Measurements from ENCODE around the gene ATL2. TPM values are rescaled to one million over a fixed set of nuclear protein-coding genes. Genes with fewer than 3 reads are reported as not detected.

ATL2 gene
- total RNA-seq, 1 experiment from 2014 or later = 66.7 TPM

DNA sequence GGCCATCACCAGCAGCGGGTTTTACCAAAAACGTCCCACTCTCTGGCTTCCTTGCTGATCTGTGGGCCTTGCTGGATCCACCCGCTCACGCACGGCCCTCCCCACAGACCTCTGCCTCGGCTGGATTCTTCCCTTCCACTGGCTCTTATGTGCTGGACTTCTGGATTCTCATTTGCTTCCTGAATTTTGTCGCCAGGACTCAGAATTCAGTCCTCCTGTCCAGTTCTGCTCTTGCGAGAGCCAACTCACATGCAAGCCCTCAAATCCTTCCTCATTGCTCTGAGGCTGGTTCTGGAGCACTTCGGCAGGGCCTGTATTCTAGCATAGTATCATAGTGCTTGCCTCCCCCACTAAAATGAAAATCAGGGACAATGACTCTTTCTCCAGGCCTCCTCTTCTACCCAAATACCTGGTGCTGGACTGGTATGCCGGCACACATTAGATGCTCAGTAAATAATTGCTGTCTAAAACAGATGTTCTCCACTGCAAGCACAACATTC is 115.5 kb downstream of the ATL2 start:
- H3K9me3 Mint-ChIP-seq = no peaks in the 10 kb centered on the region
- no peak for DNase-seq
- no peaks in the 10 kb centered on the region for H4K20me1 ChIP-seq (ENCODE audit: control insufficient read depth, insufficient read depth, insufficient read length)
- no peak overlapping the region for H3K4me3 Mint-ChIP-seq
- H3K4me1 ChIP-seq (ENCODE audit: insufficient read depth, low read length) = no peaks in the 10 kb centered on the region
- H2BK120ac ChIP-seq (ENCODE audit: low read depth, low read length, poor library complexity, severe bottlenecking) = no peak overlapping the region
- no peak overlapping the region for H2AFZ ChIP-seq (ENCODE audit: low read length)
- no peak overlapping the region for H4K8ac ChIP-seq (replicated peaks; ENCODE audit: insufficient read length, low read depth, low read length)
- H3K23me2 ChIP-seq (ENCODE audit: insufficient read length, low read depth, low read length, poor library complexity, severe bottlenecking) = no peaks in the 10 kb centered on the region
- H3K36me3 Mint-ChIP-seq (ENCODE audit: insufficient read depth in 1 of 3, low read depth in 3 of 3) = no peaks in the 10 kb centered on the region
- H3K27me3 ChIP-seq (ENCODE audit: insufficient read depth, low read length) = no peaks in the 10 kb centered on the region
- no peak overlapping the region for H3K9ac ChIP-seq (ENCODE audit: extremely low read depth, insufficient read length, low read length)
- no peak overlapping the region for H4K5ac ChIP-seq (ENCODE audit: insufficient read length, low read depth, low read length)
- no peak overlapping the region for H2BK5ac ChIP-seq (ENCODE audit: insufficient read length, low read length)
- no peaks in the 10 kb centered on the region for H3K9me3 ChIP-seq (ENCODE audit: control insufficient read depth, low read depth, low read length)
- no peak overlapping the region for H3K27ac ChIP-seq (ENCODE audit: insufficient read length, low read depth, low read length)
- H4K91ac ChIP-seq (ENCODE audit: insufficient read length, low read depth, low read length) = no peak overlapping the region
- no peaks in the 10 kb centered on the region for H3K79me1 ChIP-seq (ENCODE audit: insufficient read depth, low read depth, low read length, poor library complexity, severe bottlenecking)
- no peak overlapping the region for H3K14ac ChIP-seq (ENCODE audit: insufficient read depth, low read length)
- H3K27me3 Mint-ChIP-seq (ENCODE audit: low read depth) = peaks cover 12% of the 10 kb centered on the region
- no peak overlapping the region for H3K23ac ChIP-seq (ENCODE audit: insufficient read length, low read depth, low read length)
- WGBS (ENCODE audit: extremely low coverage, insufficient read length, low lambda C conversion rate) = no CpG with 5 or more reads among the region's 10 CpGs
- no peak overlapping the region for H3K27ac Mint-ChIP-seq
- no peak overlapping the region for H2AK5ac ChIP-seq (ENCODE audit: insufficient read length, low read length)
- H3K4ac ChIP-seq (ENCODE audit: low read depth, low read length) = no peak overlapping the region
- H2BK12ac ChIP-seq (ENCODE audit: insufficient read length, low read depth, low read length) = no peak overlapping the region
- H3K18ac ChIP-seq (ENCODE audit: insufficient read length, low read depth, low read length) = no peak overlapping the region
- TF ChIP-seq, protein P1, sequence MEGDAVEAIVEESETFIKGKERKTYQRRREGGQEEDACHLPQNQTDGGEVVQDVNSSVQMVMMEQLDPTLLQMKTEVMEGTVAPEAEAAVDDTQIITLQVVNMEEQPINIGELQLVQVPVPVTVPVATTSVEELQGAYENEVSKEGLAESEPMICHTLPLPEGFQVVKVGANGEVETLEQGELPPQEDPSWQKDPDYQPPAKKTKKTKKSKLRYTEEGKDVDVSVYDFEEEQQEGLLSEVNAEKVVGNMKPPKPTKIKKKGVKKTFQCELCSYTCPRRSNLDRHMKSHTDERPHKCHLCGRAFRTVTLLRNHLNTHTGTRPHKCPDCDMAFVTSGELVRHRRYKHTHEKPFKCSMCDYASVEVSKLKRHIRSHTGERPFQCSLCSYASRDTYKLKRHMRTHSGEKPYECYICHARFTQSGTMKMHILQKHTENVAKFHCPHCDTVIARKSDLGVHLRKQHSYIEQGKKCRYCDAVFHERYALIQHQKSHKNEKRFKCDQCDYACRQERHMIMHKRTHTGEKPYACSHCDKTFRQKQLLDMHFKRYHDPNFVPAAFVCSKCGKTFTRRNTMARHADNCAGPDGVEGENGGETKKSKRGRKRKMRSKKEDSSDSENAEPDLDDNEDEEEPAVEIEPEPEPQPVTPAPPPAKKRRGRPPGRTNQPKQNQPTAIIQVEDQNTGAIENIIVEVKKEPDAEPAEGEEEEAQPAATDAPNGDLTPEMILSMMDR (conservative IDR thresholded peaks at IDR 0.05) = no peak
- H3T11ph ChIP-seq (ENCODE audit: low read length) = no peak overlapping the region
- H3K56ac ChIP-seq (ENCODE audit: insufficient read length, low read depth, low read length) = no peak overlapping the region
- H2BK20ac ChIP-seq (ENCODE audit: low read depth, low read length, poor library complexity, severe bottlenecking) = no peak overlapping the region
- no peak overlapping the region for H3K4me2 ChIP-seq (ENCODE audit: insufficient read depth, insufficient read length, low read length)
- peaks cover 11 to 13% of the 10 kb centered on the region in 2 experiments for H3K4me1 Mint-ChIP-seq
- H2BK15ac ChIP-seq (ENCODE audit: low read depth, low read length) = no peak overlapping the region
- no peaks in the 10 kb centered on the region for H3K79me2 ChIP-seq (ENCODE audit: insufficient read depth, low read length)

All from H9 (cell line).